Fibroblast of mammary gland (primary cell): ENCODE data around the gene DDAH1.

ENCODE experiments used
- DNase-seq: peaks from one replicate; pipeline ENCODE4 v3.0.0-alpha.2; 2010; ENCODE audit warnings: low read depth
- H3K4me3 ChIP-seq: 2 replicates; pipeline ENCODE4 v1.5.1; 2011; ENCODE audit warnings: low read depth, mild to moderate bottlenecking, low read length, moderate library complexity; ENCODE audit not compliant: control insufficient read depth
- TF ChIP-seq, protein P1 (sequence below): conservative IDR thresholded peaks from 2 replicates; pipeline ENCODE4 v1.5.1; 2011; ENCODE audit warnings: low read depth, low read length, inconsistent platforms; ENCODE audit not compliant: control insufficient read depth, insufficient read depth

DDAH1 gene

DNA sequence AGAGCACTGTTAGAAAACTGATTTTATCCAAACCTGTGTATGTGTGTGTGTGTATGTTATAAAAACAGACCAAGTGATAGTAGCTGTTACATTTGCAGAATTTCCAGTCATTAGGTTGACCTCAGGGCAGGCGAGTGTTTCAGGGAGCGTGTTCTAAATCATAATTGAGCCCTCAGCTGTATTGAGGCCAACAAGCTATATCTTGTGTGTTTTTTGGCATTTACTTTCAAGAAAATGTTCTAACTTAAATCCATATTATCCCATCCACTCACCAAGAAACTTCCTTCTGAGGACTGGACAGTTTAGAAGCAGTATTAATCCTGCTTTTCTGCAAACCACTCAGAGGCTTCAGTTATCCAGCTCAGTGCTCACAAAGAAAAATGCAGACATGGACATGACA, 12.0 kb downstream of the DDAH1 start:
- TF ChIP-seq, protein P1, sequence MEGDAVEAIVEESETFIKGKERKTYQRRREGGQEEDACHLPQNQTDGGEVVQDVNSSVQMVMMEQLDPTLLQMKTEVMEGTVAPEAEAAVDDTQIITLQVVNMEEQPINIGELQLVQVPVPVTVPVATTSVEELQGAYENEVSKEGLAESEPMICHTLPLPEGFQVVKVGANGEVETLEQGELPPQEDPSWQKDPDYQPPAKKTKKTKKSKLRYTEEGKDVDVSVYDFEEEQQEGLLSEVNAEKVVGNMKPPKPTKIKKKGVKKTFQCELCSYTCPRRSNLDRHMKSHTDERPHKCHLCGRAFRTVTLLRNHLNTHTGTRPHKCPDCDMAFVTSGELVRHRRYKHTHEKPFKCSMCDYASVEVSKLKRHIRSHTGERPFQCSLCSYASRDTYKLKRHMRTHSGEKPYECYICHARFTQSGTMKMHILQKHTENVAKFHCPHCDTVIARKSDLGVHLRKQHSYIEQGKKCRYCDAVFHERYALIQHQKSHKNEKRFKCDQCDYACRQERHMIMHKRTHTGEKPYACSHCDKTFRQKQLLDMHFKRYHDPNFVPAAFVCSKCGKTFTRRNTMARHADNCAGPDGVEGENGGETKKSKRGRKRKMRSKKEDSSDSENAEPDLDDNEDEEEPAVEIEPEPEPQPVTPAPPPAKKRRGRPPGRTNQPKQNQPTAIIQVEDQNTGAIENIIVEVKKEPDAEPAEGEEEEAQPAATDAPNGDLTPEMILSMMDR = no peak
- H3K4me3 ChIP-seq = no peak overlapping the region
- DNase-seq = no peak

DNA sequence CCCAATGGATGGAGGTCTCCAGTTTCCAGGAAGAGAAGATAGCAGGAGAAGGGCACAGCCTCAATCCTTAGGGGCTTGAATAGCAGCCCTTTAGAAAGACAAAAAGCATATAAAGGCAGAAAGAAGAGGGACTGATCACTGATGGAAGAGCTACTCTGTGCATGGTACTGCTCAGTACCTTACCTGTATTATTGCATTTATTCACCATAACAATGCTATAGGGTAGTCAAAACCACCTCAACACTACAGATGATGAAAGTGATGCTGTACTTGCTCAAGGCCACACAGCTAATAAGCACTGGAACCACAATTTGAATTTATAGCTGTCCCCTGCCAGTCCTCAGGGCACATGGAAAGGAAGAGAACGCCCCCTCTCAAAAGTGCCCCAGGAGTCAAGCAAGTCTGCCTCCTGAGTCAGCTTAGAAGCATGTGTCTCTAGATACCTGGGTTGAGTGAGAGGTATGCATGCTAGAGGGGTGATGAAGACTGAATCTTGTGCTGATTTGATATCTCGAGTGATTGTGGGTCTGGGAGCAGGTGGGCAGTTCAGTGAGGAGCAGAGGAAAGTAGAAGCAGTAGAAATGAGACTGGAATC, 13.6 kb downstream of the DDAH1 start:
- TF ChIP-seq, protein P1 = no peak
- H3K4me3 ChIP-seq = no peak overlapping the region
- DNase-seq = no peak

DNA sequence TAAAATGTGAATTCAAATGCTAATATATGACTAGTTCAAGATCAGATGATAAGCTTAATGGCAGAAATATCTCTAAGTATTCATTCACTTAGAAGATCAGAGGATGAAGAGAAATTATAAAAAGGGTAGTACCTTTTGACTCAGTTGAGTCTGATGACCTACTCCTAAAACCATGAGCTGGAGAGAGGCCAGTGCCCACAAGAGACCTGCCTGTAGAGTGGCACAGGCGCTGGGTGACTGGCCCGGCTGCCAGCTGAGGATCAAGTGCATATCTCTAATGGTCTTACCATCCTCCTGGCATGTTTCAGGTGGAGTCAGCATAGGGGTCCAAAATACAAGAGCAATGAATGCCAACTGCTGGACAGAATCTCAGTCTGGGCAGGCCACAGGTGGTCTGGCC, 14.1 kb downstream of the DDAH1 start:
- TF ChIP-seq, protein P1 = no peak
- DNase-seq = no peak
- H3K4me3 ChIP-seq = no peak overlapping the region

DNA sequence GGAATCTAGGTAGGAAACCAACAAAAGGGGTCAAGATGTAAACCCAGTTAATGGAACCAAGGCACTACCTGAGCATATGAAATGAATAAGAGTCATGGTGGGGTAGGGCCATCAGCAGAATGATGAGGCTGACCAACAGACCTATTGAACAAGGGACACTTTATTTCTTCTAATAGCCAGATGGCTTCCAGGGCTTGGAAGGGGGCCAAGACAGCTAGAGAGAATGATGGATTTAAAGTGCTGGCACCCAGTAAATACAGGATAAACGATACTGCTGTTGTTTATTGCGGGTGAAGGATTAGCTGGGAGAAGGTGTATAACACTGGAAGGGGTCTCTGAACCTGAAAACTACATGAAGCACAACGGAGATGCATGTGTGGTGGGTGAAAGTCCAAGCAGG, 15.6 kb downstream of the DDAH1 start:
- TF ChIP-seq, protein P1 = no peak
- DNase-seq = no peak
- H3K4me3 ChIP-seq = no peak overlapping the region

GRCh38 chr1:85448358-85448757, 16.6 kb downstream of the DDAH1 start:
- no peak overlapping the region for H3K4me3 ChIP-seq
- DNase-seq = peak; percentile 90
- TF ChIP-seq, protein P1 = no peak

GRCh38 chr1:85447006-85447943, 17.7 kb downstream of the DDAH1 start:
- peak; percentile 79 for DNase-seq
- no peak overlapping the region for H3K4me3 ChIP-seq
- TF ChIP-seq, protein P1 = no peak
